Testis (tissue), 2 donors: Measurements from ENCODE around the gene IMMT.

Source experiments
- CTCF ChIP-seq, 3 experiments: fragments of 450-650 bp in 2 of 3; fragments of 200-600 bp in 1 of 3; sonication (generic) in 1 of 3; IDR thresholded peaks; one replicate each; pipeline ENCODE4 v1.5.1; 2016 to 2019; ENCODE audit warnings: antibody characterized with exemption in 3 of 3, mild to moderate bottlenecking in 2 of 3, moderate library complexity in 1 of 3
- POLR2A ChIP-seq: fragments of 450-650 bp; IDR thresholded peaks from one replicate; pipeline ENCODE4 v1.6.1; 2017; ENCODE audit warnings: antibody characterized with exemption, mild to moderate bottlenecking, moderate library complexity

GRCh38 chr2:86202702-86203101 is 7.4 kb upstream of the IMMT start:
- no peak for TF ChIP-seq POLR2A
- TF ChIP-seq CTCF (IDR thresholded peaks at IDR 0.05): no peak
